H7 (cell line): ENCODE results near the gene FMN1. TPM values are rescaled to one million over a fixed set of nuclear protein-coding genes. Genes with fewer than 3 reads are reported as not detected.
"Not testable (repeated sequence)": the region's sequence is repeated elsewhere in the genome, so short reads cannot be mapped to it uniquely, and the experiment has no call there.

ENCODE experiments used
- DNase-seq: peaks from one replicate; pipeline ENCODE4 v3.0.0; 2012
- H3K27me3 ChIP-seq: 2 replicates; pipeline ENCODE4 v1.6.0; 2011; ENCODE audit warnings: mild to moderate bottlenecking, low read length; ENCODE audit not compliant: control insufficient read depth, insufficient read depth
- H3K36me3 ChIP-seq: replicated peaks from 2 replicates; pipeline ENCODE4 v1.5.1; 2011; ENCODE audit warnings: low read length; ENCODE audit not compliant: control insufficient read depth, insufficient read depth
- H3K4me3 ChIP-seq: 2 replicates; pipeline ENCODE4 v1.5.1; 2011; ENCODE audit warnings: low read depth, mild to moderate bottlenecking, control low read depth, low read length, moderate library complexity; ENCODE audit not compliant: insufficient read depth
- total RNA-seq: library from RNA; depleted of rRNA; stranded (reverse); fragments of >200 nt; shearing (Covaris generic); gene quantifications from 2 replicates; pipeline ENCODE4 v1.2.3, GENCODE V29; 2014

The FMN1 gene
- total RNA-seq, 1 experiment from 2014 or later, result 1.7 TPM

GRCh38 chr15:33089165-33089877, 105.2 kb downstream of the FMN1 start:
- H3K27me3 ChIP-seq, result no peaks in the 10 kb centered on the region

GRCh38 chr15:33086500-33087121, 107.9 kb downstream of the FMN1 start:
- H3K27me3 ChIP-seq, result no peaks in the 10 kb centered on the region

More at GRCh38 chr15:33089165-33089877, 105.2 kb downstream of the FMN1 start:
- Histone ChIP-seq H3K4me3 (no peak overlapping the region), H3K36me3 (no peaks in the 10 kb centered on the region)
- DNase-seq, result no peak

GRCh38 chr15:33084661-33085060, 109.9 kb downstream of the FMN1 start:
- Histone ChIP-seq H3K27me3 (no peaks in the 10 kb centered on the region), H3K4me3 (no peak overlapping the region), H3K36me3 (no peaks in the 10 kb centered on the region)
- DNase-seq, result no peak

More at GRCh38 chr15:33086500-33087121, 107.9 kb downstream of the FMN1 start:
- Histone ChIP-seq H3K4me3 (no peak overlapping the region), H3K36me3 (no peaks in the 10 kb centered on the region)
- DNase-seq, result no peak

- Histone ChIP-seq H3K36me3 (no peaks in the 10 kb centered on the region), H3K4me3 (no peak overlapping the region), H3K27me3 (no peaks in the 10 kb centered on the region)
- no peak for DNase-seq
These were observed 111.1 kb downstream of the FMN1 start for GRCh38 chr15:33083232-33084081.

DNA sequence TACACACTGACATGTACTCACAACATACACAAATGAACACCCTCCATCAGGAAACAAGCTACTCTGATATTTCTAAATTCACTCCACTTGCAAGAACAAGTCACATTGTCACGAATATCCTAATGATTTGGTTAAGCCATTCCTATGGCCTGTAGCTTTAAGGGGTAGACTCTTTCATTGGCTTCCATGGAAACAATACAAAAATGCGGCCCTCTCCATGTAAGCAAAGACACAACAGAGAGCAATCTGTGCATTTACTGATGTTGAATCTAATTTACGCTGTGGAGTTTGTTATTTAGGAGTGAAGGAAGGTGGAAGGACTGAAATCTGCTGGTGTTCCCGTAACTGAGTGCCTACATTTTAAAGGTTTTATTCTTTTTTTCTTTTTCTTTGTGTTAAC, 114.5 kb downstream of the FMN1 start:
- H3K4me3 ChIP-seq, result no peak overlapping the region
- no peak for DNase-seq

GRCh38 chr15:33078607-33079006, 115.9 kb downstream of the FMN1 start:
- no peaks in the 10 kb centered on the region for H3K27me3 ChIP-seq
- DNase-seq, result no peak
- H3K36me3 ChIP-seq, result no peaks in the 10 kb centered on the region
- no peak overlapping the region for H3K4me3 ChIP-seq

More for the DNA sequence above, 114.5 kb downstream of the FMN1 start:
- Histone ChIP-seq H3K27me3 (no peaks in the 10 kb centered on the region), H3K36me3 (no peaks in the 10 kb centered on the region)

DNA sequence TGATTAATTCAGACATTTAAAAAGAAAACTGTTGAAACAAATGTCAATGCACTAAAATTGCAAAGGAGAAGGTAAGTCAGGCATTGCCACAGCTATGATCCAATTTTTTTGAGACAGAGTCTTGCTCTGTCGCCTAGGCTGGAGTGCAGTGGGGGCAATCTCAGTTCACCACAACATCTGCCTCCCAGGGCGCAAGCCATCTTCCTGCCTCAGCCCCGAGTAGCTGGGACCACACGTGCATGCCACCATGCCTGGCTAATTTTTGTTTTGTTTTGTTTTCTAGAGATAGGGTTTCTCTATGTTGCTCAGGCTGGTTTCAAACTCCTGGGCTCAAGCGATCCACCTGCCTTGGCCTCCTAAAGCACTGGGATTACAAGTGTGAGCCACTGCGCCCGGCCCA, 117.6 kb downstream of the FMN1 start:
- no peaks in the 10 kb centered on the region for H3K36me3 ChIP-seq
- H3K27me3 ChIP-seq, result no peaks in the 10 kb centered on the region
- no peak for DNase-seq
- no peak overlapping the region for H3K4me3 ChIP-seq

- no peak overlapping the region for H3K4me3 ChIP-seq
- DNase-seq, result no peak
- H3K36me3 ChIP-seq, result no peaks in the 10 kb centered on the region
- no peaks in the 10 kb centered on the region for H3K27me3 ChIP-seq
These were observed 119.6 kb downstream of the FMN1 start for GRCh38 chr15:33074942-33075341.

- Histone ChIP-seq H3K36me3 (no peaks in the 10 kb centered on the region), H3K27me3 (no peaks in the 10 kb centered on the region)
- DNase-seq, result no peak
These were observed 120.3 kb downstream of the FMN1 start for GRCh38 chr15:33074212-33074611.

GRCh38 chr15:33071451-33071850, 123.1 kb downstream of the FMN1 start:
- DNase-seq, result no peak
- Histone ChIP-seq H3K36me3 (no peaks in the 10 kb centered on the region), H3K4me3 (no peak overlapping the region), H3K27me3 (no peaks in the 10 kb centered on the region)

More at GRCh38 chr15:33074212-33074611, 120.3 kb downstream of the FMN1 start:
- no peak overlapping the region for H3K4me3 ChIP-seq

DNA sequence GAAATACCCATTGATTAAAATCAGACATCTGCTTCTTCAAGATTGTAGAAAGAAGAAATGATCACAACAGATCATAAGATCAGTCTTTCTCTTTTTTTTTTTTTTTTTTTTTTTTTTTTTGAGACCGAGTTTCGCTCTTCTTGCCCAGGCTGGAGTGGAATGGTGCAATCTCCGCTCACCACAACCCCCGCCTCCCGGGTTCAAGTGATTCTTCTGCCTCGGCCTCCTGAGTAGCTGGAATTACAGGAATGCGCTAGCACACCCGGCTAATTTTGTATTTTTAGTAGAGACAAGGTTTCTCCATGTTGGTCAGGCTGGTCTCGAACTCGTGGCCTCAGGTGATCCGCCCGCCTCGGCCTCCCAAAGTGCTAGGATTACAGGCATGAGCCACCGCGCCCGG, 124.6 kb downstream of the FMN1 start:
- not testable (repeated sequence) for H3K36me3 ChIP-seq, H3K27me3 ChIP-seq, DNase-seq, H3K4me3 ChIP-seq

GRCh38 chr15:33069161-33069560, 125.4 kb downstream of the FMN1 start:
- H3K36me3 ChIP-seq, result no peaks in the 10 kb centered on the region
- H3K4me3 ChIP-seq, result no peak overlapping the region
- no peaks in the 10 kb centered on the region for H3K27me3 ChIP-seq
- no peak for DNase-seq

DNA sequence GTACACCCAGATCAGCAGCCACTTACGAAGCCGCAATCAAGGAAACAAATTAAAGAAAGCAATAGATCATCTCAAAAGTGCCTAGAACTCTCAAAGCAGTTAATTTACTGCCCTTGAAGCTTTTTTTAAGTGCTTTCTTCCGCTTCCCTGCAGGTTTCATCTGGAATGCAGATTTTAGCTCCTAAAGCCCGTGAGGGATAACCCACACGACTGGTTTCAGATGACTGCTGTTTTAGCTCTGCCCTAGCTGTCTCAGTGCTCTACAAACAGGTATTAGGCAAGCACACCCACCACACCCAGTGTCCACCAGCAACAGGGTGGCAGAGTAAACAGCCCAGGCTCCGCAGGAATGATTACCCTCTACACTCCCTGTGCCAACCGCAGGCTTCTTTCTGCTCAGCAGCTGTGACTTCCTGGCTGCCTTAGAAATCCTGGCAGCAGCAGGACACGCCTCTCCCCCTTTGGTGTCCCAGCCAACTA, 126.0 kb downstream of the FMN1 start:
- Histone ChIP-seq H3K27me3 (no peaks in the 10 kb centered on the region), H3K4me3 (no peak overlapping the region), H3K36me3 (no peaks in the 10 kb centered on the region)
- DNase-seq, result no peak

DNA sequence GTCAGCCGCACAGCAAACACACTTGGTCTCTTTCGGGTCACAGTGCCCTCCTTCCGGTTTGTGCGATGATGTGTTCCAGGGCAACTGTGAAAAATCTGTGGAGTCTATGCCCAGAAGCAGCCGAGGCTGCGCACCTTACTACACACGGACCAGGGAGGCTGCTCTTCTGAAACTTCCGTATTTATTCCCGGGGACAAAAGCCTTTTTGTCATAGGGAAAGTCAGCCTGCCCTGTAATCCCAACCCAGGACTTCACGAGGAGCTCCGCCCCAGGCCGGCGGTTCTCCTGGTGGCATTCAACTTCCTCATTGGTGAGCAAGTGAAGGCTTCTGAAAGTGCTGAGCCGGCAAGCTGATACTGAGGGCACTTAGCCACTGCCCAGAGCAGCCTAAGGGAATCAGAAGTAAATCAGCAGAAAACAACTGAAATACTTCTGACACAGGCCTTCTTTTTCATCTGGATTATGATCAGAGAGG, 126.5 kb downstream of the FMN1 start:
- H3K4me3 ChIP-seq, result peak overlapping the region; percentile 16; the same call in 1 of the 2 replicates
- DNase-seq, result peak; percentile 41
- no peaks in the 10 kb centered on the region for H3K27me3 ChIP-seq
- no peaks in the 10 kb centered on the region for H3K36me3 ChIP-seq
